Liver (tissue), 3 donors: ENCODE results near the gene KIF23.

Source experiments
- EGR1 ChIP-seq, 2 donors: IDR thresholded peaks; 2 replicates each; pipeline ENCODE4 v1.6.1; 2016 to 2018; ENCODE audit warnings: antibody characterized with exemption in 2 of 2, low read depth in 2 of 2
- FOXA1 ChIP-seq: IDR thresholded peaks from 2 replicates; pipeline ENCODE4 v1.6.1; 2016; ENCODE audit warnings: antibody characterized with exemption
- GABPA ChIP-seq, 2 donors: IDR thresholded peaks in 1 of 2; conservative IDR thresholded peaks in 1 of 2; 2 replicates each; pipeline ENCODE4 v1.6.1; 2016; ENCODE audit warnings: antibody characterized with exemption in 2 of 2, mild to moderate bottlenecking in 1 of 2, moderate library complexity in 1 of 2
- HNF4G ChIP-seq: IDR thresholded peaks from 2 replicates; pipeline ENCODE4 v1.6.1; 2016; ENCODE audit warnings: antibody characterized with exemption
- JUND ChIP-seq, 2 donors: IDR thresholded peaks; 2 replicates each; pipeline ENCODE4 v1.6.1; 2016; ENCODE audit warnings: antibody characterized with exemption in 2 of 2
- RAD21 ChIP-seq, 2 donors: IDR thresholded peaks; 2 replicates each; pipeline ENCODE4 v1.6.1; 2016; ENCODE audit warnings: antibody characterized with exemption in 2 of 2, mild to moderate bottlenecking in 2 of 2
- SP1 ChIP-seq: IDR thresholded peaks from 2 replicates; pipeline ENCODE4 v1.6.1; 2018; ENCODE audit warnings: antibody characterized with exemption, mild to moderate bottlenecking
- YY1 ChIP-seq: IDR thresholded peaks from 2 replicates; pipeline ENCODE4 v1.6.1; 2016; ENCODE audit warnings: antibody characterized with exemption, mild to moderate bottlenecking
- TF ChIP-seq, protein P1 (sequence below): fragments of 150-350 bp; IDR thresholded peaks from 2 replicates; pipeline ENCODE4 v1.5.1; 2017; ENCODE audit warnings: improper control_type of control experiment, low read depth, low read length; ENCODE audit not compliant: missing input control
- TF ChIP-seq, protein P2 (sequence below): IDR thresholded peaks from 2 replicates; pipeline ENCODE4 v1.6.1; 2016; ENCODE audit warnings: antibody characterized with exemption
- TF ChIP-seq, protein P3 (sequence below): IDR thresholded peaks from 2 replicates; pipeline ENCODE4 v1.6.1; 2016; ENCODE audit warnings: antibody characterized with exemption
- TF ChIP-seq, protein P4 (sequence below): IDR thresholded peaks from 2 replicates; pipeline ENCODE4 v1.6.1; 2016; ENCODE audit warnings: antibody characterized with exemption, mild to moderate bottlenecking
- TF ChIP-seq, protein P5 (sequence below): IDR thresholded peaks from 2 replicates; pipeline ENCODE4 v1.6.1; 2016; ENCODE audit warnings: antibody characterized with exemption
- donor health status: healthy.
- donor health status: healthy.

DNA sequence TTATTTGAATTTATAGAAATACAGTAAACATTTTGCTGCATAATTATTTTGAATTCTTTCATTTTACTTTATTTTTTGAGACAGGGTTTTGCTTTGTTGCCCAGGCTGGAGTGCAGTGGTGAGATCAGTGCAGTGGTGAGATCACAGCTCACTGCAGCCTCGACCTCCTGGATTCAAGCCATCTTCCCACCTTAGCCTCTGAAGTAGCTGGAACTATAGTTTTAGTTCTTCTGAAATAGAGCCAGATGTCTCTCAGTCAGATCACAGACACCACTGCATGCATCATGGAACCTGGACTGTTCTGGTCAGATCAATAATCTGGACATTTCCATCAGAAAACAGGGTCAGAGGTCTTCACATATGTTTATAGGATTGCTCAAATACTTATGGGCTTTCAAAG, 46.3 kb downstream of the KIF23 start:
- TF ChIP-seq EGR1 (IDR thresholded peaks at IDR 0.05; ENCODE audit: low read depth in 2 of 2) (no peak), SP1 (no peak), GABPA (IDR thresholded peaks at IDR 0.05 in 1 of 2, conservative IDR thresholded peaks at IDR 0.05 in 1 of 2) (no peak), FOXA1 (no peak), YY1 (no peak), HNF4G (no peak), JUND (IDR thresholded peaks at IDR 0.05) (no peak), RAD21 (IDR thresholded peaks at IDR 0.05) (no peak)
- TF ChIP-seq, protein P1, sequence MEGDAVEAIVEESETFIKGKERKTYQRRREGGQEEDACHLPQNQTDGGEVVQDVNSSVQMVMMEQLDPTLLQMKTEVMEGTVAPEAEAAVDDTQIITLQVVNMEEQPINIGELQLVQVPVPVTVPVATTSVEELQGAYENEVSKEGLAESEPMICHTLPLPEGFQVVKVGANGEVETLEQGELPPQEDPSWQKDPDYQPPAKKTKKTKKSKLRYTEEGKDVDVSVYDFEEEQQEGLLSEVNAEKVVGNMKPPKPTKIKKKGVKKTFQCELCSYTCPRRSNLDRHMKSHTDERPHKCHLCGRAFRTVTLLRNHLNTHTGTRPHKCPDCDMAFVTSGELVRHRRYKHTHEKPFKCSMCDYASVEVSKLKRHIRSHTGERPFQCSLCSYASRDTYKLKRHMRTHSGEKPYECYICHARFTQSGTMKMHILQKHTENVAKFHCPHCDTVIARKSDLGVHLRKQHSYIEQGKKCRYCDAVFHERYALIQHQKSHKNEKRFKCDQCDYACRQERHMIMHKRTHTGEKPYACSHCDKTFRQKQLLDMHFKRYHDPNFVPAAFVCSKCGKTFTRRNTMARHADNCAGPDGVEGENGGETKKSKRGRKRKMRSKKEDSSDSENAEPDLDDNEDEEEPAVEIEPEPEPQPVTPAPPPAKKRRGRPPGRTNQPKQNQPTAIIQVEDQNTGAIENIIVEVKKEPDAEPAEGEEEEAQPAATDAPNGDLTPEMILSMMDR, result no peak
- TF ChIP-seq, protein P2, sequence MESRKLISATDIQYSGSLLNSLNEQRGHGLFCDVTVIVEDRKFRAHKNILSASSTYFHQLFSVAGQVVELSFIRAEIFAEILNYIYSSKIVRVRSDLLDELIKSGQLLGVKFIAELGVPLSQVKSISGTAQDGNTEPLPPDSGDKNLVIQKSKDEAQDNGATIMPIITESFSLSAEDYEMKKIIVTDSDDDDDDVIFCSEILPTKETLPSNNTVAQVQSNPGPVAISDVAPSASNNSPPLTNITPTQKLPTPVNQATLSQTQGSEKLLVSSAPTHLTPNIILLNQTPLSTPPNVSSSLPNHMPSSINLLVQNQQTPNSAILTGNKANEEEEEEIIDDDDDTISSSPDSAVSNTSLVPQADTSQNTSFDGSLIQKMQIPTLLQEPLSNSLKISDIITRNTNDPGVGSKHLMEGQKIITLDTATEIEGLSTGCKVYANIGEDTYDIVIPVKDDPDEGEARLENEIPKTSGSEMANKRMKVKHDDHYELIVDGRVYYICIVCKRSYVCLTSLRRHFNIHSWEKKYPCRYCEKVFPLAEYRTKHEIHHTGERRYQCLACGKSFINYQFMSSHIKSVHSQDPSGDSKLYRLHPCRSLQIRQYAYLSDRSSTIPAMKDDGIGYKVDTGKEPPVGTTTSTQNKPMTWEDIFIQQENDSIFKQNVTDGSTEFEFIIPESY, result no peak
- TF ChIP-seq, protein P3, sequence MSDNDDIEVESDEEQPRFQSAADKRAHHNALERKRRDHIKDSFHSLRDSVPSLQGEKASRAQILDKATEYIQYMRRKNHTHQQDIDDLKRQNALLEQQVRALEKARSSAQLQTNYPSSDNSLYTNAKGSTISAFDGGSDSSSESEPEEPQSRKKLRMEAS, result no peak
- TF ChIP-seq, protein P4, sequence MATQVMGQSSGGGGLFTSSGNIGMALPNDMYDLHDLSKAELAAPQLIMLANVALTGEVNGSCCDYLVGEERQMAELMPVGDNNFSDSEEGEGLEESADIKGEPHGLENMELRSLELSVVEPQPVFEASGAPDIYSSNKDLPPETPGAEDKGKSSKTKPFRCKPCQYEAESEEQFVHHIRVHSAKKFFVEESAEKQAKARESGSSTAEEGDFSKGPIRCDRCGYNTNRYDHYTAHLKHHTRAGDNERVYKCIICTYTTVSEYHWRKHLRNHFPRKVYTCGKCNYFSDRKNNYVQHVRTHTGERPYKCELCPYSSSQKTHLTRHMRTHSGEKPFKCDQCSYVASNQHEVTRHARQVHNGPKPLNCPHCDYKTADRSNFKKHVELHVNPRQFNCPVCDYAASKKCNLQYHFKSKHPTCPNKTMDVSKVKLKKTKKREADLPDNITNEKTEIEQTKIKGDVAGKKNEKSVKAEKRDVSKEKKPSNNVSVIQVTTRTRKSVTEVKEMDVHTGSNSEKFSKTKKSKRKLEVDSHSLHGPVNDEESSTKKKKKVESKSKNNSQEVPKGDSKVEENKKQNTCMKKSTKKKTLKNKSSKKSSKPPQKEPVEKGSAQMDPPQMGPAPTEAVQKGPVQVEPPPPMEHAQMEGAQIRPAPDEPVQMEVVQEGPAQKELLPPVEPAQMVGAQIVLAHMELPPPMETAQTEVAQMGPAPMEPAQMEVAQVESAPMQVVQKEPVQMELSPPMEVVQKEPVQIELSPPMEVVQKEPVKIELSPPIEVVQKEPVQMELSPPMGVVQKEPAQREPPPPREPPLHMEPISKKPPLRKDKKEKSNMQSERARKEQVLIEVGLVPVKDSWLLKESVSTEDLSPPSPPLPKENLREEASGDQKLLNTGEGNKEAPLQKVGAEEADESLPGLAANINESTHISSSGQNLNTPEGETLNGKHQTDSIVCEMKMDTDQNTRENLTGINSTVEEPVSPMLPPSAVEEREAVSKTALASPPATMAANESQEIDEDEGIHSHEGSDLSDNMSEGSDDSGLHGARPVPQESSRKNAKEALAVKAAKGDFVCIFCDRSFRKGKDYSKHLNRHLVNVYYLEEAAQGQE, result no peak
- TF ChIP-seq, protein P5, sequence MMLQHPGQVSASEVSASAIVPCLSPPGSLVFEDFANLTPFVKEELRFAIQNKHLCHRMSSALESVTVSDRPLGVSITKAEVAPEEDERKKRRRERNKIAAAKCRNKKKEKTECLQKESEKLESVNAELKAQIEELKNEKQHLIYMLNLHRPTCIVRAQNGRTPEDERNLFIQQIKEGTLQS, result no peak
